ENCODE data around the gene TFF3.
A peak's percentile ranks its signal among the peaks of the same experiment; 100 is the strongest.

The TFF3 gene

GRCh38 chr21:42287193-42288083 lies 27.8 kb downstream of the TFF3 start:
- no peak for DNase-seq

DNA sequence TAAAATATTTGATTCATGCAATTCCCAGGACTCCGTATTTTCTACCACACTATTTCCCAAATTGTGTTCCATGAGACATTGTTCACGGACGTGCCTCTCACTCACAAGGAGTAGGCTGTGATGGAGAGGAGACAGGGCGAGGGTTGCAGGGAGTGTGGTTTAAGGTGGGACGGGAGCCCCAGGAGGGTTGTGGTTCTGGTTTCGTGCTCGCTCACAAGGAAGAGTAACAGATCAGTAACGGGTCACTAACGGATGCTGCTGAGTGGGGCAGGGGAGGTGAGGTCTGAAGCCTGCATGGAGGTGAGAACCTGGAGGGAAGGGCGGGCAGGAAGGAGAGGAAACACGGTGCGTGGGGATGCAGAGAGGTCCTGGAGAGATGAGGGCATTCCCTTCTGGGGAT lies 28.8 kb downstream of the TFF3 start:
- DNase-seq, result no peak

- no peak for DNase-seq
These were observed 29.5 kb downstream of the TFF3 start for GRCh38 chr21:42285569-42286245.

DNA sequence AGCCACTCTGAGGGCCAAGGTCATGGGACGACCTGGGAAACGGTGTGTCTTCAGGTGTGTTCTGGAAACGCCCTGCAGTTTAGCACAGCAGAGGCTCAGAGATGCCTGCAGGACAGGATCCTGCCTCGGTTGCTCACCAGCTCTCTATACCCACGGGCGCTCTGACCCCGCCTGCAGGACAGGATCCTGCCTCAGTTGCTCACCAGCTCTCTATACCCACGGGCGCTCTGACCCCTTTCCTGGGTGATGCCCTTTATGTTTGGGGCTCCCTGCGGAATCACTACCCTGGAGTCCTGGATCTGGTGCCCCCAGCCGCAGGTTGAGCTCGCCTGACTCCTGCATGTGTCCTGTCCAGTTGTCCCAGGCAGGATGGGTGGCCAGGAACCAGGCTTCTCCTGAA lies 32.5 kb downstream of the TFF3 start:
- no peak for DNase-seq

- no peak for DNase-seq
These were observed 33.2 kb downstream of the TFF3 start for GRCh38 chr21:42282021-42282420.

DNA sequence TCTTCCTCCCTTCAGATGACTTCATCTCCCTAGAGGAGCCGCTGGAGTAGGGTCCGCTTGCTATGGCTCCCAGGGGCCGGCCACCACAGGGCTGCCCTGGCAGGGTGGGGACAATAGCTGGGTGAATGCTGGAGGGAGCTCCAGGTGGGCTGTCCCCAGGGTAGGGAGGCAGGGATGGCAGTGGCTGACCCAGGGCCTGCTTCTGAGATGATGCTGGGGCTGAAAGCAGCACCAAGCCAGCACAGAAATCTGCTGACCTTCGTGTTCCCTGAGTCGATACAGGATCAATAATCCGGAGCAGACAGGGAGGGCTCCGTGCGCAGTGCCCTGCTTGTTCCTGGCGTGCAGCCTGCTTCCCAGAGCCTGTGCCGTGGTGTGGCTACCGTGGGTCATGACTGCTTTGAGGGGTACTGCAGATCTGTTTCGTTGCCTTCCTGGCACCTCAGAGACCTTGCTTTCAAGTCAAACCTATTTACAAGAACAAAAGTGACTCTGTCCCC lies 34.0 kb downstream of the TFF3 start:
- DNase-seq, result no peak

- no peak for DNase-seq
These were observed 34.6 kb downstream of the TFF3 start for GRCh38 chr21:42280356-42281180.

DNA sequence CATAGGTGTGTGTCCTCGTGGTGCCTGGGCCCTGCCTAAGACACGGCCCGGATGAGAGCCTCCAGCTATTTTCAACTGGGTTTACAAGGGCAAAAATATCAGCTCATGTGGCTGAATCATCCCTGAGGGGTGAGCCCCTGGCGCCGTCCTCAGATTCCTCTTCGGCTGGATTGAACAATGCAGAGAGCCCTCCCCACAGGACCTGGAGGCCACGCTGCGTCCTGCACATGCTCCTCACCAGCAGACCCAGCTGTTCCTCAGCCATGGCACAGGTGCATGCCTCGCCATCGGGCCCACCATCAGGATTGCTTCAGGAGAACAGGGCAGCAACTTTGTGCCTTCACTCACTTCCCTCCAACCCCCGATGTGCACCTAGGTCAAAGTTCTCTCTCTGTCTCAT lies 35.3 kb downstream of the TFF3 start:
- no peak for DNase-seq

DNA sequence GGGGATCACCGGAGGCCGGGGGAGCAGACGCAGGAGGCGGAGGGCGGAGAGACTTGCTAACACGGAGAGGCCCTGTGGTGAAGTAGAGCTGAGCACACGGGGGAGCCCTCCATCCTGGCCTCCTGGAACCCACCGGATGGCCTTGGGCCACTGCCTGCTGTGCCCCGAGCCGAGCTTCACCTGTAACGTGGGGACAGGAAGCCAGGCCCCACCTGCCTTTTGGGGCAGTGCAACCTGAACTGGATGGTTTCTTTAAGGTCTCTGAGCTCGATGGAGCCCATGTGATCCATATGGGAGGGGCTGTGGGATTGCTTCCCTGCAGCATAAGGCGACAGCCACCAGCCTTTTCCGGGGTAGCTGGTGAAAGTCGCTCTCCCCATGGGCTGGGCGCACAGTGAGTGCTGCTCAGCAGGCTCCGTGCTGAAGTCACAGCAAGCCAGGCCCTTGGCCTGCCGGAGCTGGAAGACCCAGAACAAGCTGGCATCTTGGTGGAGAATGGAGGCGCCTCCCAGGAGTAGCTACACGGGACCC lies 35.8 kb downstream of the TFF3 start:
- no peak for DNase-seq

- DNase-seq, result no peak
These were observed 36.6 kb downstream of the TFF3 start for GRCh38 chr21:42278451-42279149.

GRCh38 chr21:42277593-42277992 lies 37.6 kb downstream of the TFF3 start:
- DNase-seq, result no peak

- DNase-seq, result peak in 1 of 3 experiments; percentile 42
These were observed 38.6 kb downstream of the TFF3 start for GRCh38 chr21:42276526-42277154.

DNA sequence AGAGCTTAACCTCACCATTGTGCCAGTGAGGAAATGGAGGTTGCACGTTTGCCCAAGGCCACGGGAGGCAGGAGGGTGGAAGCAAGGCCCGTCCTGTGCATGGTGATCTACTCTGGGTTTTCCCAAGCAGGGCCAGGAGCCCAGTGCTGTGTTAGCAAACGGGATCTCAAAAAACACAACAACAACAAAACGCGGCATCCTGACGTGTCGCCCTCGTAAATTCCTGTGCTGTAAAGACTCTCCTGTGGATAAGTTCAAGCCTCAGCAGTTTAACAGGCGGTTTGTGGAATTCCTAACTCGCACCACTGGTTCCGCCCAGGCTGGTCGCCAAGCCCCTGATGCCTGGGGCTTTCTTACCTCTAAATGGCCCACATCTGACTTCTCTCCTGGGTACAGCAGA lies 39.1 kb downstream of the TFF3 start:
- DNase-seq, result no peak

DNA sequence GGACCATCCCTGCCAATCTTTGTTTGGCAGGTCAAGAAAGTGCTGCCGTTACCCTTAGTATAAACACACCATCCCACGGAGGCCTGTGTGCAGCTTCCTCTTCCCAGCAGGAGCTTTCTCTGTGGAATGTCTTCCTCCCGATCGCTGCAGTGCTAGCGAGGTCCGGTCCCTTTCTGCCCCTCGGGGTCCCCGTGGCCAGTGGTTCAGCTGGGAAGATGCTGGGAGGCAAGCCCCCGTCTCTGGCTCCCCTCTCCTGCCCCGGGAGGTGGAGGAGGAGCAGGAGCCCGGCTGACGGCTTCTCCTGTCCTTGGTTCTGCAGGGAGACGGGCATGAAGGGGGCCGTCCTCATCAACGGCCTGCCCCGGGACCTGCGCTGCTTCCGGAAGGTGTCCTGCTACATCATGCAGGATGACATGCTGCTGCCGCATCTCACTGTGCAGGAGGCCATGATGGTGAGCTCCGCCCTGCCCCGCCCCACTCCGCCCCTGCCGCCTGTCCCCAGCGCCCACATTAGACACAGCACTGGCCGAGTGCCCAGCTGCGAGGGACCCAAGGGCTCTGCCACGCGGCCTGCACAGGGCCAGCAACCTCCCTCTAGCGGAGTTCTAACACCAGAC lies 42.1 kb downstream of the TFF3 start:
- DNase-seq, result no peak

DNA sequence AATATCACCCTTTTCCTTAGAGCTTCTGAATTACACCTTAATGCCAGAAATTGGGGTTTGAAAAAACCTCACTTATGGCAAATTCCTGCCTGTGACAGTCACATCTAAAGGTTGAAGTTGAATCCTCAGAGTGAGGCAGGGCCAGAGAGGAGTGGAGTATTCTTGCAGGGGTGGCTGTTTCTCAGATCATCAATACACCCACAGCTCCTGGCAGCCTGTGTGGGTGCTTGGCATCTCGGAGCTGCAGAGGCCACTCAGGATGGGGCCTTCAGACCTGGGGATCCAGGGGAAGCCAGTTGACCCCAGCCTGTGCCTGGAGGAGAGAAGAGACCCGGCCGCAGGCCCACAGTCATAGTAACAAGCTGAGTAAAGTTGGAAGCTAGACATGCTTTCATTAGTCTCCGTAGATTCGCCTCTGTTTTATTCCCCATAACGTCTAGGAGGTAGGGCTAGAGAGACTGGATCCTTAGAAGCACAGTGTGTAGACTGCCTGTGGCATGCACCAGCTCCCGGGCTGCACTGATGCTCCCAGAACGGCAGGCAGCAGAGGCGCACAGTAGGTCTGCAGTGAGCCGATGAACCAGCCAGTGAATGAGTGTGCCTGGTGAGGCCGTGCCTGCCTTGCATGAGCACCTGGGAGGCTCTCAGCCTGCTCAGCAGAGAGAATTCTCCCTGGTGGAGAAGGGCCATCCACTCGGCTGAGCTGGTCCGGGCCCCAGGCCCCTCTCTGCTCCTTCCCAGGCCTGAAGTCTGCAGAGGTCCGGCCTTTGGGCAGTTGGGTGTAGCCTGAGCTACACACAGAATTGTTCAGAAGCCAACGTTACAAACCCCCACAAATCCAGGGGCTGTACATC lies 42.9 kb downstream of the TFF3 start:
- no peak for DNase-seq

DNA sequence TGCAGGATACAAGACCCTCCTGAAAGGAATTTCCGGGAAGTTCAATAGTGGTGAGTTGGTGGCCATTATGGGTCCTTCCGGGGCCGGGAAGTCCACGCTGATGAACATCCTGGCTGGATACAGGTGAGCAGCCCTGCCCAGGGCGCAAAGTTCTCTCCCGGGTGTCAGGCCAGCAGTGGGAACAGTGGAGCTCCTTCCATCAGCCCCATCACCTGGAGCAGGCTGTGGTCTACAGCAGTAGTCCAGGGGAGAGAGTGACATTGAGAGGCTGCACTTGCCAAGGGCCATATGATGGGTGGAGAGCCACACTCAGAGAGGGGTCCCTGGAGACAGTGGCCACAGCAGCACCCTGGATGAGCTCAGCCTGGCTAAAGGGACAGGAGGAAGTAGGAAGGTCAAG lies 44.1 kb downstream of the TFF3 start:
- no peak for DNase-seq

- peak in 2 of 3 experiments; percentile 36 to 41 for DNase-seq
These were observed 45.8 kb downstream of the TFF3 start for GRCh38 chr21:42269386-42269785.

GRCh38 chr21:42266971-42267556 lies 48.1 kb downstream of the TFF3 start:
- DNase-seq, result no peak

DNA sequence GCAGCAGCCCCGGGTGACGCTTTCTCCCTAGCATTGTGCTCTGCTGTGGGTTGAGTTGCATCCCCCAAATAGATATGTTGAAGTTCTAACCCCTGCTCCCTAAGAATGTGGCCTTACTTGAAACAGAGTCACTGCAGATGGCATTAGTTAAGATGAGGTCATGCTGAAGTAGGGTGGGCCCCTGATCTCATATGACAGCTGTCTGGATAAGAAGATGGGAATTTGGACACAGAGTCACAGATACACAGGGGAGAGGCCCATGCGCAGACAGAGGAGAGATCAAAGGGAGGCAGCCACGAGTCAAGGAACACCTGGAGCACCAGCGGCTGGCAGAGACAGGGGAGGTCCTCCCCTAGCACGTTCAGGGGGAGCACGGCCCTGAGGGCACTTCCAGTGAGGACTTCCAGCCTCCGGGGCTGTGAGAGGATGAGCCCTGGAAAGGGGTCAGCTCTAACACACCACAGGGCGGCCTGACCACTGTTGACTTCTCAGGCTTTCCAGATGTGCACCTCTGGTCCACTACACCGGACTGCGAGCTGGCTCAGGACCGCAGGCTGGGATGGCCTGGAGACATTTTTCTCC lies 49.9 kb downstream of the TFF3 start:
- DNase-seq, result no peak
